Measurements from ENCODE around the gene WWOX.

DNA sequence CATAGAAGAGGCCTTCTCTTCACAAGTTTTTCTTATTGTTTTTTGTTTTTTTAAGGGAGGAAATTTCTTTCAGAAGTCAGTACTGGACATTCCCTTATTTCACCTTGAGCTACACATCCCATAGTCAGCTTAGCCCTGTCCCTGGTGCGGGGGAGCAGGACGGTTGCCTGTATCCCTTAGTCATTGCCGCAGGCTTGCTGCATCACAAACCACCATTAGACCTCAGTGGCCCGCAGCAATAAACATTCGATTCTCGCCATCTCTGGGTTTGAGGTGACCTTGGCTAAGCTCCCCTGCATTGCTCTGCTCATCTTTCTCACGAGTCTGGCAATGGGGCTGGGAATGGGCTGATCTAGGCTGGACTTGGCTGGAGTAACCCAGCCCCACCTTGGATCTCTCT lies 692.5 kb downstream of the WWOX start:
- TF ChIP-seq POLR2A (IDR thresholded peaks at IDR 0.05; ENCODE audit: control extremely low read depth in 1 of 2, low read depth in 2 of 2, low read length in 2 of 2) (no peak), KDM5A (IDR thresholded peaks at IDR 0.05; ENCODE audit: low read length) (no peak), RAD21 (IDR thresholded peaks at IDR 0.05 in 1 of 2, conservative IDR thresholded peaks at IDR 0.05 in 1 of 2; ENCODE audit: low read depth in 2 of 2, low read length in 2 of 2) (no peak), CEBPB (IDR thresholded peaks at IDR 0.05; ENCODE audit: low read depth, low read length) (no peak), JUN (IDR thresholded peaks at IDR 0.05; ENCODE audit: low read depth, low read length) (no peak), GTF2F1 (IDR thresholded peaks at IDR 0.05; ENCODE audit: borderline replicate concordance, low read depth, low read length) (no peak), RFX5 (IDR thresholded peaks at IDR 0.05; ENCODE audit: borderline replicate concordance, low read depth, low read length) (no peak), TCF12 (IDR thresholded peaks at IDR 0.05; ENCODE audit: low read depth, low read length) (no peak), TAF1 (IDR thresholded peaks at IDR 0.05; ENCODE audit: low read depth, low read length) (no peak), SIN3A (conservative IDR thresholded peaks at IDR 0.05 in 1 of 2, IDR thresholded peaks at IDR 0.05 in 1 of 2; ENCODE audit: low read depth in 1 of 2, low read length in 2 of 2) (no peak)
- TF ChIP-seq, protein P1, sequence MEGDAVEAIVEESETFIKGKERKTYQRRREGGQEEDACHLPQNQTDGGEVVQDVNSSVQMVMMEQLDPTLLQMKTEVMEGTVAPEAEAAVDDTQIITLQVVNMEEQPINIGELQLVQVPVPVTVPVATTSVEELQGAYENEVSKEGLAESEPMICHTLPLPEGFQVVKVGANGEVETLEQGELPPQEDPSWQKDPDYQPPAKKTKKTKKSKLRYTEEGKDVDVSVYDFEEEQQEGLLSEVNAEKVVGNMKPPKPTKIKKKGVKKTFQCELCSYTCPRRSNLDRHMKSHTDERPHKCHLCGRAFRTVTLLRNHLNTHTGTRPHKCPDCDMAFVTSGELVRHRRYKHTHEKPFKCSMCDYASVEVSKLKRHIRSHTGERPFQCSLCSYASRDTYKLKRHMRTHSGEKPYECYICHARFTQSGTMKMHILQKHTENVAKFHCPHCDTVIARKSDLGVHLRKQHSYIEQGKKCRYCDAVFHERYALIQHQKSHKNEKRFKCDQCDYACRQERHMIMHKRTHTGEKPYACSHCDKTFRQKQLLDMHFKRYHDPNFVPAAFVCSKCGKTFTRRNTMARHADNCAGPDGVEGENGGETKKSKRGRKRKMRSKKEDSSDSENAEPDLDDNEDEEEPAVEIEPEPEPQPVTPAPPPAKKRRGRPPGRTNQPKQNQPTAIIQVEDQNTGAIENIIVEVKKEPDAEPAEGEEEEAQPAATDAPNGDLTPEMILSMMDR (IDR thresholded peaks at IDR 0.05; ENCODE audit: control extremely low read depth in 1 of 3, insufficient read depth in 1 of 3, low read depth in 1 of 3, low read length in 3 of 3) = no peak
- TF ChIP-seq, protein P2, sequence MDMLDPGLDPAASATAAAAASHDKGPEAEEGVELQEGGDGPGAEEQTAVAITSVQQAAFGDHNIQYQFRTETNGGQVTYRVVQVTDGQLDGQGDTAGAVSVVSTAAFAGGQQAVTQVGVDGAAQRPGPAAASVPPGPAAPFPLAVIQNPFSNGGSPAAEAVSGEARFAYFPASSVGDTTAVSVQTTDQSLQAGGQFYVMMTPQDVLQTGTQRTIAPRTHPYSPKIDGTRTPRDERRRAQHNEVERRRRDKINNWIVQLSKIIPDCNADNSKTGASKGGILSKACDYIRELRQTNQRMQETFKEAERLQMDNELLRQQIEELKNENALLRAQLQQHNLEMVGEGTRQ (IDR thresholded peaks at IDR 0.05; ENCODE audit: low read length) = no peak
- TF ChIP-seq, protein P3, sequence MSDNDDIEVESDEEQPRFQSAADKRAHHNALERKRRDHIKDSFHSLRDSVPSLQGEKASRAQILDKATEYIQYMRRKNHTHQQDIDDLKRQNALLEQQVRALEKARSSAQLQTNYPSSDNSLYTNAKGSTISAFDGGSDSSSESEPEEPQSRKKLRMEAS (IDR thresholded peaks at IDR 0.05) = no peak

Data from H1 (cell line).